Measurements from ENCODE around the gene ACADSB.

The ACADSB gene

GRCh38 chr10:122992031-122992585 is 16.7 kb upstream of the ACADSB start:
- TF ChIP-seq CTCF (conservative IDR thresholded peaks at IDR 0.05; ENCODE audit: low read depth, low read length): no peak
- DNase-seq (ENCODE audit: low read depth): no peak
- H3K4me3 ChIP-seq (ENCODE audit: low read length): no peak overlapping the region

- no peak overlapping the region for H3K4me3 ChIP-seq (ENCODE audit: low read length)
- DNase-seq (ENCODE audit: low read depth): no peak
- TF ChIP-seq CTCF (conservative IDR thresholded peaks at IDR 0.05; ENCODE audit: low read depth, low read length): no peak
These were observed 14.9 kb upstream of the ACADSB start for GRCh38 chr10:122993797-122994336.

GRCh38 chr10:122995936-122996335 is 12.9 kb upstream of the ACADSB start:
- TF ChIP-seq CTCF (conservative IDR thresholded peaks at IDR 0.05; ENCODE audit: low read depth, low read length): no peak
- DNase-seq (ENCODE audit: low read depth): no peak
- no peak overlapping the region for H3K4me3 ChIP-seq (ENCODE audit: low read length)

GRCh38 chr10:122997864-122998263 is 10.9 kb upstream of the ACADSB start:
- no peak overlapping the region for H3K4me3 ChIP-seq (ENCODE audit: low read length)
- DNase-seq (ENCODE audit: low read depth): no peak
- no peak for TF ChIP-seq CTCF (conservative IDR thresholded peaks at IDR 0.05; ENCODE audit: low read depth, low read length)

GRCh38 chr10:122998360-122998917 is 10.4 kb upstream of the ACADSB start:
- no peak for TF ChIP-seq CTCF (conservative IDR thresholded peaks at IDR 0.05; ENCODE audit: low read depth, low read length)
- DNase-seq (ENCODE audit: low read depth): no peak
- no peak overlapping the region for H3K4me3 ChIP-seq (ENCODE audit: low read length)

- no peak overlapping the region for H3K4me3 ChIP-seq (ENCODE audit: low read length)
- DNase-seq (ENCODE audit: low read depth): no peak
- no peak for TF ChIP-seq CTCF (conservative IDR thresholded peaks at IDR 0.05; ENCODE audit: low read depth, low read length)
These were observed 9.9 kb upstream of the ACADSB start for GRCh38 chr10:122998934-122999333.

GRCh38 chr10:122999347-122999746 is 9.5 kb upstream of the ACADSB start:
- TF ChIP-seq CTCF (conservative IDR thresholded peaks at IDR 0.05; ENCODE audit: low read depth, low read length): no peak
- no peak overlapping the region for H3K4me3 ChIP-seq (ENCODE audit: low read length)
- DNase-seq (ENCODE audit: low read depth): no peak
